ENCODE results near the gene ANKFY1.
A peak's percentile ranks its signal among the peaks of the same experiment; 100 is the strongest.

ANKFY1 gene, protein sequence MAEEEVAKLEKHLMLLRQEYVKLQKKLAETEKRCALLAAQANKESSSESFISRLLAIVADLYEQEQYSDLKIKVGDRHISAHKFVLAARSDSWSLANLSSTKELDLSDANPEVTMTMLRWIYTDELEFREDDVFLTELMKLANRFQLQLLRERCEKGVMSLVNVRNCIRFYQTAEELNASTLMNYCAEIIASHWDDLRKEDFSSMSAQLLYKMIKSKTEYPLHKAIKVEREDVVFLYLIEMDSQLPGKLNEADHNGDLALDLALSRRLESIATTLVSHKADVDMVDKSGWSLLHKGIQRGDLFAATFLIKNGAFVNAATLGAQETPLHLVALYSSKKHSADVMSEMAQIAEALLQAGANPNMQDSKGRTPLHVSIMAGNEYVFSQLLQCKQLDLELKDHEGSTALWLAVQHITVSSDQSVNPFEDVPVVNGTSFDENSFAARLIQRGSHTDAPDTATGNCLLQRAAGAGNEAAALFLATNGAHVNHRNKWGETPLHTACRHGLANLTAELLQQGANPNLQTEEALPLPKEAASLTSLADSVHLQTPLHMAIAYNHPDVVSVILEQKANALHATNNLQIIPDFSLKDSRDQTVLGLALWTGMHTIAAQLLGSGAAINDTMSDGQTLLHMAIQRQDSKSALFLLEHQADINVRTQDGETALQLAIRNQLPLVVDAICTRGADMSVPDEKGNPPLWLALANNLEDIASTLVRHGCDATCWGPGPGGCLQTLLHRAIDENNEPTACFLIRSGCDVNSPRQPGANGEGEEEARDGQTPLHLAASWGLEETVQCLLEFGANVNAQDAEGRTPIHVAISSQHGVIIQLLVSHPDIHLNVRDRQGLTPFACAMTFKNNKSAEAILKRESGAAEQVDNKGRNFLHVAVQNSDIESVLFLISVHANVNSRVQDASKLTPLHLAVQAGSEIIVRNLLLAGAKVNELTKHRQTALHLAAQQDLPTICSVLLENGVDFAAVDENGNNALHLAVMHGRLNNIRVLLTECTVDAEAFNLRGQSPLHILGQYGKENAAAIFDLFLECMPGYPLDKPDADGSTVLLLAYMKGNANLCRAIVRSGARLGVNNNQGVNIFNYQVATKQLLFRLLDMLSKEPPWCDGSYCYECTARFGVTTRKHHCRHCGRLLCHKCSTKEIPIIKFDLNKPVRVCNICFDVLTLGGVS

DNA sequence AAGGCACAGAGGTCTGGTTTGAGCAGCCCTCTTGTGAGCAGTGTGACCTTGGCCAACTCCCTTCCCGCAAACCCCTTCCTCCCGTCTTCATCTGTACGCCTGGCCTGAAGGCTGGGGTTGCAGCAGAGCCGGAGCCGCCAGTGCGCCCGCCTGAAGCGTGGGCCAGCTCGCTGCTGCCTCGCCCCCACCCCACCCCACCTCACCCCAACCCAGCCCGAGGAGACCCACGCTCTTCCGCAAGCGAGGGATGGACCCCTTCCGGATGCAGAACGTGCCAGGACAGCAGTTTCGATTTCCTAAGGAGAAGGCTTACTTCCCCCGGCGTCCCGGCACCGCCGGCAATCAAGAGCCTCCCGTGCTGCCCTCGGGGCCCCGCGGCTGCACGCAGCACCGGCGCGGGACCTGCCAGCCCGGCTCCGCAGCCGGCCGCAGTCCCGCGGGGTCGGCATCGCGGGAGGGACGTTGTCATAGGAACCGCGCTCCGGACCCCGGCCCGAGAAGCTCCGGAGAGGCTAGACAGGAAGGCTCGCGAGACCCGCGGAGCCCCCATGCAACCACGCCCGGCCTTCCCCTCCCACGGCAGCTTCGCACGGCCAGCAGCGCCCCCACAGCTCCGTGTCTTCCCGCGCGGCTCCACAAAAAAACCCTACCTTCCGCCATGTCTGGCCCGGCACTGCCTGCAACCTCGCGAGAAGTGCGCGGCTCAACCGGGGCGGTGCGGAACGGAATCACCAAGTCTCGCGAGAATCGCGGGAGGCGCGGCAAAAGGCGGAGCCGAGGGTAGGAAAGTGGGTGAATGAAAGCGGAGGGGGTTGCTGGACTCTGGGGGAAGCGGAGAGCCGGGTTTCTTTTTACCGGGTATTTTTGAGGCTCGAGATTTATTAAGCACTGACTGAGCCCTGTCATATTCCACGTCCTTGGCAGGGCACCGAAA, at the start of gene ANKFY1:
ANKFY1 (minus strand) TSS at position 698 of the 934 bp plus-strand sequence; CDS start at position 660, 38 bp downstream.
- DNase-seq, result peak; percentile 97

DNA sequence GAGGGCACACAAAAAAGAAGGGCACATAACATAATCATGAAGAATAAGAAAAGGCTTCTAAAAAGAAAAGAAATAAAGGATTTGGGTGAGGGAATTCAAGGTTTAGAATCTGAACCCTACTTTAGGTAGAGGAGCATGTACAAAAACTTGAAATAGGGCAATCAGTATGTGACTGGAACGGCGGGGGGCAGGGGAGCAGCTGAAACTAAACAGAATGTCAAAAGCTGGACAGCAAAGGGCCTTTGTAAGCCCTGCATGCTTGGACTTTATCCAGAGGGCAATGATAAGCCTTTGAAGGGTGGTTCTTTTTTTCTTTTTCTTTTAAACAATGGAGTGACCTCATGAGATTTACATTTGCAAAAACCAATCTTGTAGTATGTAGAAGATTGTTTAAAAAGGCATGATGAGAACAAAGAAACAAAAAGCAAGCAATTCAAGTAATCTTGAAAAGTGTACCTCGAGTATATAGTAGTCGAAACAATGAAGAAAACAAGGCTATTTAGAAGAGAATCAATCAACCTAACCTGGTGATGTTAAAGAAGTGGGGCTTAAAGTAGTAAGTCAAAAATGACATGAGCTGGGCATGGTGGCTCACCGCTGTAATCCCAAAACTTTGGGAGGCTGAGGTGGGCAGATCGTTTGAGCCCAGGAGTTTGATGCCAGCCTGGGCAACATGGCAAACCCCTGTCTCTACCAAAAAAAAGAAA, 46.7 kb upstream of the ANKFY1 start:
- DNase-seq, result no peak

DNA sequence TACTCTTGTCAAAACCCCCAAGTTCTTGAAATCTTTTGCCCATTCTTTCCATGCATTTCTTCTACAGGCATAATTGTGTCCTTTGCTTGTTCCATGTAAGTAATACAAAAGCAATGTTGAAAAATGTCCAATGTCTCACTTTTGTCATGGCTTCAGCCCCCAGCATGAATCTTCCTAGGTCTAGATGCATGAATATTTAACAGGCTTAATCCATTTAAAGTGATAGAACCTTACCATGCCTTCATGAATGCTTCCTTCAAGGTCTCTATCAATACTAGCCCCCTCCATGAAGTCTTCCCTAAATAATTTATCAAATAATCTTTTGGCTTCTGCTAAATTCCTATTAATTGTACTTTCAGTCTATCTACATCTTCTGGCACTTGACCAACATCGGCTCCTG, 46.1 kb upstream of the ANKFY1 start:
- no peak for DNase-seq

DNA sequence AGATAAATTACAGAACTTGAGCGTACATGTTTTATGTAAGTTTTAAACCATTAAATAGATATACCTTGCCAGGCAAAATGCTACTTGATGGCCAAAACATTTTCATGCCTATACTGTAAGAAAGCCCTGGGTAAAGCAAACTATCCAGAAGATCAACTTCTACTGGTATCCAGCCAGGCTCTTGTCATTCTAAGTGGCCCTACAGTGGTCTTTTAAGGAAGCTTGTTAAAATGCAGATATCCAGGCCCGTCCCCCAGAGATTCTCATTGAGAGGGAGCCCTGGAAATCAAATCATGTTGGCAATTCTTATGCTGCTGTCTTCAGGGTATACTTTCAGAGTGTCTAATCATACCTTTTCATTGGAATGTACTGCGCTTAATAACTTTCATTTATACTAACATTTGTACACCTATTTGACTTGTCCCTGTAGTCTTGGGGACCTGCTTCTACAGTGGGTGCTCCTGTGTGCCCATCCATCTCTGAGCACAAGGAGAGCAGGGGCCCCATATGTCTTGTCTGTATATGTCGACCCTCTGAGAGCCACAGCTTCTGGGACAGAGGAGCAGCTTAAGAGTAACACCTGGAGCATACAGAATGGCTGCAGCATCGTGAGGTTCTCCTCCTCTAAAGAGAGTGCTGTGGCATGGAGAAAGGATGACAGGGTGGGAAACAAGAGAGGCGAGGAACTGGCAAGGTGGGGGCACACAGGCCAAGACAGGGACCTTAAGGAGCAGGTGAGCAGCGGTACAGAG, 43.6 kb upstream of the ANKFY1 start:
- no peak for DNase-seq

DNA sequence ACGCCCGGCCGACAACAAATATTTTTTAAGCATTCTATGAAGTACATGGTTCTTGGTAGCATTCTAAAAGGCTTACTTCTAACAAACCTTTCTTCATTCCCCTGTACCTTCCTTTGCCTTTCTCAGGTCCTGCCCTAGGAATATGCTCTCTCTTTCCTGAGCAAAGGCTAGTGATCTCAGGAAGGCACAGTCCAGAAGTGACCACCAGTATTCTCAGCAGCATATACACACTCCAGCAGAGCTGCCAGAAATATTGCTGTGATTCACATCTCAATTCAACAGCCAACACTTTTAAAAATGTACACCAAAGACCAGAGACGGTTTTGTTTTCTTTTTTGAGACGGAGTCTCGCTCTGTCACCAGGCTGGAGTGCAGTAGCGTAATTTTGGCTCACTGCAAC, 41.4 kb upstream of the ANKFY1 start:
- no peak for DNase-seq

DNA sequence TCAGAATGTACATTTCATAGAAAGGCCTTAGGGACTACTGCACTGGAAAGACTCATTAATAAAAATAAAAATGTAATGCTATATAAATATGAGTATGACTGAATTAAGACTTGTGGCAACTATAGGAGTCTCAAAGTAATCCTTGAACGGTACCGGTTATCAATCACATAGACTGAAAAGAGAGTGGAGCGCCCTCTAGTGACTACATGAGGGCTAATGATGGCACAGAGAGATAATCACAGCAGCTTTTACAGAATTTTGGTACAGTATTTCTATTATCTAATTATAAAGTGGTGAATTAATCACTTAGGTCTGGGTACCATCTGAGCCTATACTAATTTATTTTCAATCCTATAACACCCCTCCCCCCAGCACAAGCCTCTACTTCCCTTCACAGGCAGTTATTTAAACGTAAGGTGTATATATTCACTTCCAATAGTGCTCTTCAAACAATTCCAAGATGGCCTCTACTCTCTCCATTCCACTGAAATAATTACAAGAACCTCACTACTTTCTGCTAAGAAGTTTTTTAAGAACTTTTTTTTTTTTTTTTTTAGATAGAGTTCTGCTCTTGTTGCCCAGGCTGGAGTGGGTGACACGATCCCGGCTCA, 40.7 kb upstream of the ANKFY1 start:
- peak; percentile 19 for DNase-seq

DNA sequence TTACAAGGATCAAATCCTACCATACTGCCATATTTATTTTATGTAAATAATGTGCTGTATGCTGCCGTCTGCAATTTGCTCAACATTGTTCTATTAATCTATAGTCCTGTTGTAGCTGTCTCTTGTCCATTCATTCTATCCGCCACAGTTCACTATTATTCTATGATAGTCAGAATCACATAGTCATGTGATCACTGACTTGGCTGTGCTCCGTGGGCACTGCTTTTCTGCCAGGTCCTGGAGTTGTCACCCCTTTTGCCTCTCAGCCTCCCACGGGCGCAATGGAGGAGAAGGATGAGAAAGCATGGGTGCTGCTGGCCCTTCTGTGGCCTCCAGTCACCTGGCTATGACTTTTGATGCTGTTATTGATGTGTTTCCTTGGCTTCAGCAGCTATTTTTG, 37.3 kb upstream of the ANKFY1 start:
- DNase-seq, result no peak

DNA sequence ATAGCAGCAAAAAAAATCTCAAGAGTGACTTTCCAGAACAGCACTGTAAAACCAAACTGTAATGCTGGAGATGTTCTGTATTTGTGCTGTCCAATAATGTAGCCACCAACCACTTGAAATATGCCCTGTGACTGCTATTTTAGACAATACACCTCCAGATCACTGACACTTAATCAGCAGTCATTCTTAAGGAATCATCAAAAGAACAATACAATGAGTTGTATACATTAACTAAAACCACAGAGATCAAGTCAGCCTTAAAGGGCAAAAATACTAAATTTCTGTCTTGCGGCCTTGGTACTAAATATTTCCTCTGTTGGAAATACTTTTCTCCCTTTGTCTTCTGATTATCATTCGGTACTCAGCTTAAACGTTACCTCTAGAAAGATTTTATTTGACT, 33.6 kb upstream of the ANKFY1 start:
- no peak for DNase-seq

DNA sequence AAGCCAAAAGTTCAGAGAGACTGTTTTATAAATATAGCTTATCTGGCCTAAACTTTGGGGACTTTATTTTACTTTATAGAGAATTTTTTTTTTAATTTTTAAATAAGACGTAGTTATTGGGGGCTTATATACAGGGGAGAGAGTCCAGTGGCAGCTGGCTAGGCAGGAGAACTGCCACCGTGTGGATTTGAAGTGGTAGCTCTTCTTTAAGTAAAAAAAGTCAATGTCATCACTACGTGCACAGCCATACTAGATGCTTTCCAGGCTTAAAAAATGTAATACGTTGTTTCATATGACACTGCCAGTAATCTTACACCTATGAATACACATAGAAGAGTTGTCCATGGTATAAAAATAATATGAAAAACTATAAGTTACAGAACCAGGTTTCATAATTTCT, 31.9 kb upstream of the ANKFY1 start:
- no peak for DNase-seq

DNA sequence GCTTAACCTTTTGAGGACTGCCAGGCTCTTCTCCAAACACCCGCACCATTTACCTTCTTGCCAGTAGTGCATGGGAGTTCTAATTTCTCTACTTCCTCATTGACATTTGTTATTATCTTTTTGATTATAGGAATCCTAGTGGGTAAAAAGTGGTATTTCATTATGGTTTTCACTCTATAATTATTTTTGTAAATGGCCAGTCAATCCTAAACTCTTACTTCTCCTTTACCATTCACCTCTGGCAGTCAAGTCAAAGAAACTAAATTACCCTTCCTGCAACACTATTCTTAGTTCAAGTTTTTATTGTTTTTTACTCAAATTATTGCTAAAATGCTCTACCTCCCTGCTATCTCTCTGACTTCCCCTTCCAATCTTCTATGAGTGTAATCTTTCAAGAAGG, 29.8 kb upstream of the ANKFY1 start:
- no peak for DNase-seq

DNA sequence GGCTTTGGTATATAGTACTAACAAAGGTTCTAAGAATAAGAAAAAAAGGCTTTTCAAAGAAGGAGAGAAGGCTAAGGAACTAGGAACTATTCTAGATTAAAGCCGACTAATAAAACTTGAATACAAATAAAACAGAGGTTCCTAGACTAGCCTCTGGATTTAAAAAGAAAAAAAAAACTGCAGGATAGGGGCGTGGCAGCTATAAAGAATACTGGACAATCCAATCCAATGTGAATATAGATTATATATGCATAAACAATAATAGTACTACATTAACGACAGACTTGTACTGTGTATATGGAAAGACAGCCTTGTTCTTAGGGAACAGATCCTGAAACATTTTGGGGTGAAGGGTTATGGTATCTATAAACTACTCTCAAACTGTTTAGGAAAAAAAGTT, 23.9 kb upstream of the ANKFY1 start:
- DNase-seq, result no peak

DNA sequence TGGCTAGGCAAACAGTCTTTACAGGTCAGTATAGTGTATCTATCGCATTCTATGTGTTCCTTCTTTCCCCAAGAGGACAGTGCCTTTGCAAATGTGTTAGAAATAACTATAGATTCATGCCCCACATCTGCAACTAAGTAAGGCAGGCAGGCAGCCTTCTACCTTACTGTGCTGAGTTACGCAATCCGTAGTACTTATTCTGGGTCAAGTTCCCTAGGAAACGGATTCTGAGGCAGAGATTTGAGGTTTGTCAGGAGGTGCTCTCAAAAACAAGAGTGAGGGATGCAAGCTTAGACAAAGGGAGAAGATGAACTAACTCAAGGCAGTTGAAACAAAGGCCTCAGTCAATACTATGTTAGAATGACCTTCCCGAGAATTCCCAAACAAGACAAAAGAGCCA, 12.7 kb upstream of the ANKFY1 start:
- DNase-seq, result no peak

DNA sequence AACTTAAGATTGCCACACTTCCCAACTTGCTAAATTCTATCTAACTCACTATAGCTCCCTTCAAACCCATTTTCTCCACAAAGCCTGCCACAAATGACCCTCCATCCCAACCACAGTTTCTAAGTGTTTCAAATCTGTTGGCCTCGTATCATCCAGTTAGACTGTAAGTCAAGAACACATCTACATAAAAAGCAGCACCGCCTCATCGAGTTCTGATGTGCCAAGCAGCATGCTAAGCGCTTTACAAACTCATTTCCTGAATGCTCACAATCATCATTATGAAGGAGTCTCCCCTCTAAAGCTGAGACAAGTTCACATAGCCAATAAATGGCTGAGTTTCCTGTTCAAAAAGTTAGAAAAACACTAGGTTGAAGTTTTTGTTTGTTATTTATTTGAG, 9.2 kb upstream of the ANKFY1 start:
- DNase-seq, result no peak

DNA sequence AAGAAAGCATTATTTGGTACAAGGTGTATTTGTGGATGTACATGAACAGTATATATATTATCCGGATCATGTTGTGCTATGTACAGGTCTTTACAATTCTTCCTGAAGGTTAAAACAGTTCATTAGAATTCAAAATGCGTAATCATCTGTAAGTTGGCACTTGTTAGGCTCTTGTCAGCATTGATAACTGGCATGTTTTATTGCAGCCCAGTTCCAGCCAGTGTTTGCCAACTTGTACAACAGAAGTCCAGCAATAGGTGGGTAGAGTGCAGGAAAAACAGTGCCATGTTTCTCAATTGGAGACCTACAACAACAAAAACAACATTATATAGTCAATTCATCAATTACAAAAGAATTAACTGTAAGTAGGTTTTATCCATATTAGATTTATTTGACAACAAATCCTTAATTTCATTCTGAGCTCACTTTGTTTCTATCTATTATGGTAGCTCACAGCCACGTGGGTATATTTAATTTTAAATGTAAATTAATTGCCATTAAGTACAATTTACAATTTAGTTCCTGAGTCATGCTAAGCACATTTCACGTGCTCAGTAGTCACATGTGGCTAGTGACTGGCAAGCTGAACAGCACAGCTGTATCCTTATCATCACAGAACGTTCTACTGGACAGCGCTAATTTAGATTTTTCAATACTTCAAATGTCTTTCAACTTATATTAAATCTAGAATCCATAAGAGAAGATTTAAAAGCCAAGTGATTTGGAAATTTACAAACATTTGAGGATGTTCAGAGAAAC, 8.6 kb upstream of the ANKFY1 start:
- no peak for DNase-seq

DNA sequence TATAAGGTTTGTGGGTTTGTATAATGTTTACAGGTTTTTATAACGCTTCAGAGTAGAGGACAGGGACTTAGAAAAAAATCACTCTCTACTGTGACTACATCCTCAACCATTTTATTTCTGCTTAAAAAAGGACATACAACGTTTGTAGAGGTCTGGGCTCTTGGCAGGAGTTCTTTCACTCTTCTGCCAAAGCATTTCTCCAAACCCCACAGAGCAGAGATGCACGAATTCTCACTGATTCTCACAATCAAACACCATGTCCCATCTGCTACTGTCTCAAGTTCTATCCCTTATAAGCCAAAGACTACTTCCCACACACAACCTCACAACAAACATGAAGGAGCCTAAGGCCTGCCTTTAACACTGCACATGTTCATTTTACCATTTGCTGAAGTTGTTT, 7.0 kb upstream of the ANKFY1 start:
- no peak for DNase-seq

DNA sequence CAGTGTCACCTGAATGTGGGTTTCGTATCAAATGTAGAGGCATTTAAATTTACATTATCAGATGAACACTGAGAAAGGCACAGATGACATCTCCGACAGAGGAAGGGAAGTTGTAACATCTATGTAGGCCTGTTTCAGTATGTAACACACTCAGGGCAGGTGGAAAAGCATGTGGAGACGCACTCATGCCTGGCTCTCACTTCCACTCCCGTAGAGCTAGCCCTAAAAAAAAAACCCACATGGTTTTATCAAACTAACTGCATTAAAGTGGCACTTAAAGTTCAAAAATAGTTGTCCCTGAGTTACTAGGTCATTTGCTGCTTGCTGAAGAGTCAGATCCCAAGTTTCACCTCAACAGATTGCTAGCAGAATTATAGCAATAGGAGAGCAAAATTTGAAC, 6.1 kb upstream of the ANKFY1 start:
- DNase-seq, result no peak

DNA sequence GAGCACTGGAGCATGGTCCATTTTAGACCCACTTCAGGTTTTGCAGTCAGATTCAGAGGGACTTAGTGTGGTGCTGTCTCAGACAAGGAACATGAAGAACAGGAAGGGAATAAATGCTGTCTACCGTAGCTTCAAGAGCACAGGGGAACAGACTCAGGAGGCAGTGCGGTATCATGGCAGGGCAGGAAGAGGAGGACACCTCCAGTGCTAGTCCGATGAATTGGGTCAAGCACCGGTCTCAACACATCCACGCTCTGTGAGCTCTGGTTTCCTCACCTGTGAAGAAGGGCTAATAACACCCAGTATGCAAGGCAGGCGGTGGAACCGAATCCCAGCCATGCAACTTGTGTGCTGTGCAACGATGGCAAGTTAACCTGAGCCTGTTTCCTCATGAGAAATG, 3.6 kb upstream of the ANKFY1 start:
- no peak for DNase-seq

DNA sequence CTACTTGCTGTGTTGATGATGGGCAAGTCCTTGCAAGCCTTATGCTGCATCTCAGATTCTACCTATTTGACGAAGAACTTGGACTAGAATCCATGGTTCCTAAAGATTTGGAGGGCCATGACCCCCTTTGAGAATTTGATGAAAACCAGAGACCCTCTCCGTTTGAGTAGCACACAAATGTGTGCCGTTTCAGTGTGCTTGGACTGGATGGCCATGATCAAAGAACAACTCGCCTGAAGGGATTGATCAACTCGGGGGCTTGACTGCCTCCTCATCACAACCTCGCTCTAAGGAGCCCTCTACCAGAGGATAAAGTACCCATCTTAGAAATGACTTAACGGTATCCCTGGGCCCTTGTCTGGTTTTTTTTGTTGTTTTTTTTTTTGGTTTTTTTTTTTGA, 2.8 kb upstream of the ANKFY1 start:
- no peak for DNase-seq

DNA sequence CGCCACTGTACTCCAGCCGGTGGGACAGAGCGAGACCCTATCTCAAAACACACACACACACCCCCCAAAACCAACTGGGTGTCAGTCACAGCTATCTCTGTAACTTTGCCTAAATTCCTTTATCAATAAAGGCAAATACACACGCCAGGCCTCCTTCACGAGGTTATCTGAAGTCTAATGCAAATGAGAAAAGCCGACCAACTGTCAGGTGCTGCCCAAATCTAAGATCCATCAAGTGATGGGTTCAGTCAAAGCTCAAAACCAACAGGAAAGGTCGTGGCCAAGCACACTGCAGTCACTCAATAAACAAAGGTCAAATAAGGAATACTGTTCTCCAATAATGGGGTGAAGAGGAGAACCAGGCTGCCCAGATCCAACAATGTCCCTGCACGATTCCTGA, 1.1 kb downstream of the ANKFY1 start:
- DNase-seq, result no peak

DNA sequence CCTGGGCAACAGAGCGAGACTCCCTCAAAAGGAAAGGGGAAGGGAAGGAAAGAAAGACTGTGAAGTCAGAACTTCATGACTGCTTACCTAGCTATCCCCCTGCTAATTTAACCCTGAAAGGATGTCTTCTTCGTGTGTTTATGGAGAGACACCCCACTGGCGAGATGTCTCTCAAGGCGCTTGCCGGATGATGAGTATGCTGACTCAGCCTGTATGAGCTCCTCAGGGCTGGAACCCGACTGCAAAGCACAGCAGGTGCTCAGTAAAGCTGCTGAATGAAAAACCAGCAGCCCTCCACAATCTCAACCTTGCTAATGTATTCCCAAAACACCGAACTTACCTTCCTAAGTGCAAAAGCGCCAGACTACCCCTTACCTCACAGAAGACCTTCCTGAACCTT, 2.3 kb downstream of the ANKFY1 start:
- DNase-seq, result no peak

All from activated CD4-positive, alpha-beta T cell treated with anti-CD3 and anti-CD28 coated beads for 1 hour (primary cell).